Right renal cortex interstitium (tissue), 3 donors: ENCODE measurements around the gene NAA30. TPM values are rescaled to one million over a fixed set of nuclear protein-coding genes. Genes with fewer than 3 reads are reported as not detected.
A peak's percentile ranks its signal among the peaks of the same experiment; 100 is the strongest.

Source experiments
- DNase-seq, 3 donors: peaks; one replicate each; pipeline ENCODE4 v3.0.0-alpha.2; 2013; ENCODE audit warnings: low read depth in 3 of 3, low spot score in 2 of 3
- polyA plus RNA-seq, 3 donors: library from polyadenylated mRNA; unstranded; fragments of 120-200 nt; gene quantifications; one replicate each; pipeline ENCODE4 v1.2.1, GENCODE V29; 2013; ENCODE audit not compliant: insufficient read length in 3 of 3

The NAA30 gene
- polyA plus RNA-seq, 3 donors = 30.9 to 32.2 (median 31.5) TPM

DNA sequence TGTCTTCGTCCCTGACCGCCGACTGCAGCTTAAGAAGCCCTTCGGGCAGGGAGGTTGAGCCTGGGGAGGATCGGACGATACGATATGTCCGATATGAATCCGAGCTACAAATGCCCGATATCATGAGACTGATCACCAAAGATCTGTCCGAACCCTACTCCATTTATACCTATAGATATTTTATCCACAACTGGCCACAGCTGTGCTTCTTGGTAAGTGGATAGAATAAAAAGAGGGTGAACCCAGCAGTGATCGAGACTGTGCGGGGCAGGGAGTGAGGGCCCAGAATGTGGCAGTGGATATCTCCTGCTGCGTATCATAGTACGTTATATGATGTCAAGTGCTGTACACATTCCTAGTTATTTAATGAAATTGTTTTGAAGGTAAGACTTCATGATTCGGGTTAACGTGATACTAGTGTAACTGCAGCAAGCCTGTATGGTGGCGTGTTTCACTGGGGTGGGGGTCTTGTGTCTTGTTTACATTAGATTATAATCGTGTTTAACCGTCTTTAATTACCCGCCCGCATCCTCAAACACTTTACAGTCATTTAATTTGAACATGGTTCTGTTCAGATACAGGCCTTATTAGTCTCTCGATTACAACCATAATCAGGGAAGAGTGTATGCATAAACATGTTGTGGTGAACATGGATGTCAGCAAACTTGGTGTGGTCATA is 1.3 kb downstream of the NAA30 start:
- DNase-seq = no peak

GRCh38 chr14:57392830-57393229 is 2.4 kb downstream of the NAA30 start:
- DNase-seq = no peak

GRCh38 chr14:57400556-57401494 is 10.4 kb downstream of the NAA30 start:
- DNase-seq = no peak

- no peak for DNase-seq
Measured at GRCh38 chr14:57401501-57401900, 11.1 kb downstream of the NAA30 start.

DNA sequence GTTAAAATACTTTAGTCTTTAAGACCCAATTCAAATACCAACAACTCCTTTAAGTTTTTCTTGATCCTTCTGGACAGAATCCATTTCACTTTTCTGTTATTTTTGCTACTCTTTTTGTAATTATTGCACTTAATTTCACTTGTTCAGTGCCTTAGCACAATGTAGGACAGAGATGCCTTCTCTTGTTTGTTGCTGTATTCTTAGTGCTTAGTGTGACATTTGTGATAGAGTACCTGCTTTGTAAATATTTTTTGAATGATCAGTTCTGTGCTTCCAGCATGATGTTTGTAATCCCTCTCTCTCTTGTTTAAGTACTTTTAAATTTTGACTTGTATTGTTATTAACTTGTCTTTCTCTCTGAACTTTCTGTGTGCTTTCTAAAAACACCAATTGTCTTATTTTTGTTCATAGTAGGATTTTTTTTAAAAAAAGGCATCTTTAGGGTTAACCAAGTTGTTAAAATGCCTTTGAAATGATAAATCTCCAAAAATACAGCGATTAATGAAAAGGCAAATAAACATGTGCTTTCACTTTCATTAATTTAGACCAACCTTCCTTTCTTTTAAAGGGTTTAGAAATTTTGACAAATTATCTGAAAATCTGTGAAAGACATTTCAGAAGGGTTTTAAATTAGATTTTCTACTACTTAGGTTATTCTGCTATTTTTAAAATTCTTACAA is 11.9 kb downstream of the NAA30 start:
- DNase-seq = no peak

- DNase-seq = no peak
Measured at GRCh38 chr14:57403521-57403864, 13.1 kb downstream of the NAA30 start.

GRCh38 chr14:57405562-57405961 is 15.2 kb downstream of the NAA30 start:
- no peak for DNase-seq

GRCh38 chr14:57408037-57408436 is 17.7 kb downstream of the NAA30 start:
- no peak for DNase-seq

GRCh38 chr14:57408634-57409033 is 18.2 kb downstream of the NAA30 start:
- DNase-seq = no peak

DNA sequence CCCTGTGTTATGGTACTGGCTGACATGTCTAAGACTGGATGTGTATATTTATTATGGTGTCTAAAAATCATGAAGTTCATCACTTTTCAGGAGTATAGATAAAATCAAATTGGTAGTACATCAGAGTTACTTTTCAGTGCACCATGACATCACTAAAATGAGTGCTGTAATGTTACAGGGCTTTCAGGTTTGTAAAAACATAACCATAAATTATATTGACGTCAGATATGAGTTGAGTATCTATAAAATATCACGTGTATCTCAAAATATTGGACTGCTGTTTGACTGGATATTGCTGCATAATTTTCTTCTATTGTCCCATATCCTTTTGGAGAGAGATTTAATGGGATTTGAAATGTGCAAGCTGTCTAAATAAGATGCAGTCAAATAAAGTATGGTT is 22.0 kb downstream of the NAA30 start:
- DNase-seq = no peak

DNA sequence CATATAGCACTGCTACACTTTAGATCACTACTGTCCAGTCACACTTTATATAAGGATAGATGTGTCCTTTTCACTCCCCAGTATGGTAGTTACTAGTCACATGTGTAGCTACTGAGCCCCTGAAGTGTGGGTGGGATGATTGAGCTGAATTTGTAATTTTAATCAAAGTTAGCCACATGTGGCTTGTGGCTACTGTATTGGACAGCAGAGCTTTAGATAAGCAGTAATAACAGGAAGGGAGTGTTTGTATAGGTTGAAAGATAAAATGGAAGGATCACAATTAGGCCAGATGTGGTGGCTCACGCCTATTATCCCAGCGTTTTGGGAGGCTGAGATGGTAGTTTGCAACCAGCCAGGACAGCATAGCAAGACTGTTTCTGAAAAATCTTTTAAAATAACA is 23.5 kb downstream of the NAA30 start:
- no peak for DNase-seq

DNA sequence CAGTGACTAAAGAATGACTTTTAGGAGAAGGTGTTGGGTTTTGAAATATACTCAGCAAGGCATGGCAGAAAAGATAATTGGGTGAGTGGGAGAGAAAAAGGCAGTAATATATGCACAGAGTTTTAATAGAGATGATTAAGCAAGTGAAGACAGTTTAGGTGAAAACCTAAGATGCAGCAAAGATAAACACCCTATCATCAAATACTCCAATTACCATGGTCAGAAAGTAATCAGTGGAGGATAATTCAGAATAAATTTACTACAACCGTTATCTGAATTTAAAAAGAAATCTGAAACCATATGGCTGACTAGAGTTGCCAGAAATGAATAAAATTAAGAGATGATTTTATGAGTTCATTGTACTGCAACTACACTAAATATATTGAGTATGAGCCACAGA is 26.8 kb downstream of the NAA30 start:
- no peak for DNase-seq

DNA sequence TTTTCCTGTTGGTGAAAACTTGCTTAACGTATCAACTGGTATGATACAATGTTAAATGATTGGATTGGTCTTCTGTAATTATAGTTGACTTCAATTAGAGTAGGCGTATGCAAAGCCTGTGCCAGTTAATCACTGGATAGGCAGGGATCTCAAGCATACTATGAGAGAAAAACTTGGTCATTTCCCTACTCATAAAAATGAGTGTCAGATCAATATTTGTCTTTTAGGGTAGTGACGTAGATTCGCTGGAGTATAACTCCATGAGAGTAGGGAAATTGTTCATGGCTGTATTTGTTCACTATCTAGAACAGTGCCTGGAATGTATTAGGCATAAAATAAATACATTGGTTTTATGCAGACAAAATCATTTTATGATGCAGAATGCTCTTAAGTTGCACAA is 28.6 kb downstream of the NAA30 start:
- DNase-seq = no peak

GRCh38 chr14:57420033-57420432 is 29.6 kb downstream of the NAA30 start:
- DNase-seq = no peak

- no peak for DNase-seq
Measured at GRCh38 chr14:57420986-57421385, 30.6 kb downstream of the NAA30 start.

DNA sequence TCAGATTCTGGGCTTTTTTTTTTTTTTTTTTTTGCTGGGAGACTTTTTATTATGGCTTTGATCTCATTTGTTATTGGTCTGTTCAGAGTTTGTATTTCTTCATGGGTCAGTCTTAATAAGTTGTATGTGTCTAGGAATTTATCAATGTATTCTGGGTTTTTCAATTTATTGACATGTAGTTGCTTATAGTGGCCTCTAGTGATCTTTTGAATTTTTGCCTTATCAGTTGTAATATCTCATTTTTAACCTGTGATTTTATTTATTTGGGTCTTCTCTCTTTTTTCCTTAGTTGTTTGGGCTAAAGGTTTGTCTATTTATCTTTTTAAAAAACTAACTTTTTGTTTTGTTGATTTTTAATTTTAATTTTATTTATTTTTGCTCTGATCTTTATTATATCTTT is 45.5 kb downstream of the NAA30 start:
- DNase-seq = no peak

GRCh38 chr14:57461777-57462320 is 71.5 kb downstream of the NAA30 start:
- no peak for DNase-seq

GRCh38 chr14:57462551-57462950 is 72.2 kb downstream of the NAA30 start:
- no peak for DNase-seq

DNA sequence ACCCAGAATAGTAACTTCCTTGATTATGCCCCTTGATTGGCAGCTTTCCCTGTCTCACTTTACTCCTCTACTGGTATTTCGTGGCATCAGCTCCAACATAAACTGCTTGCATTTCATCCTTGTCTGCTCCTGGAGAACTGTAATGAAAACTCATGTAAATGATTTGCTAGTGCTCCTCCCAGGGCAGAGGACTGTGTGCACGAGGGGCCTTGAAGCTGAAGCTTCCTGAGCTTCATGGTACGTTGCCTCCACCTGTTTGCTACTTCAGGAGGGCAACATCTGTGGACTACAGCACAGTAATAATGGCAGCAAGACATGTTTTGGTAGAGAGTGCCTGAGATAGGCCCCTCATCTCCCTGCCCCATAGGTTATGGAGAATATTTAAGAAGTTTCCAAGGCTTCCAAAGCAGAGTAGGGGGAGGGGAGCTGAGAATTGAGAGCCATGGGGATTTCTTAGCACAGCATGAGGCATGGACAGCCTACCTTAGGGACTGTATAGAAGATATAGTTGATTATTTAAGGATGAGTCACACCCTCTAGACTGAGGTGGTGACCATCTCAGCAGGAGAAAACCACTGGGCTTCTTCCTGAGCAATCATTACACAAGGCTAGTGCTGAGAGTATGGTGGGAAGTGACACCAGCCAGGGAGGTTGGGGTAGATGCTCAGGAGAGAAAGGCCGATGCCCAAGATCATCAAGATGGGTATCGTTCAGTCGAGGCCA is 73.8 kb downstream of the NAA30 start:
- peak in 1 of 3 donors; percentile 24 for DNase-seq
